ENCODE measurements around the gene NUDT8. TPM values are rescaled to one million over a fixed set of nuclear protein-coding genes. Genes with fewer than 3 reads are reported as not detected.

The NUDT8 gene
- total RNA-seq, 1 donor from 2014 or later: 5.1 TPM

GRCh38 chr11:67671211-67671520 lies 41.4 kb upstream of the NUDT8 start:
- H3K27me3 ChIP-seq (ENCODE audit: control insufficient read depth, insufficient read depth, low read length): no peaks in the 10 kb centered on the region
- DNase-seq (ENCODE audit: low read depth): no peak
- no peaks in the 10 kb centered on the region for H3K36me3 ChIP-seq (ENCODE audit: control insufficient read depth, insufficient read depth, low read length)
- TF ChIP-seq CTCF (IDR thresholded peaks at IDR 0.05; ENCODE audit: insufficient read depth, low read length, poor library complexity, severe bottlenecking): no peak
- no peak overlapping the region for H3K4me3 ChIP-seq (ENCODE audit: low read depth, low read length)

DNA sequence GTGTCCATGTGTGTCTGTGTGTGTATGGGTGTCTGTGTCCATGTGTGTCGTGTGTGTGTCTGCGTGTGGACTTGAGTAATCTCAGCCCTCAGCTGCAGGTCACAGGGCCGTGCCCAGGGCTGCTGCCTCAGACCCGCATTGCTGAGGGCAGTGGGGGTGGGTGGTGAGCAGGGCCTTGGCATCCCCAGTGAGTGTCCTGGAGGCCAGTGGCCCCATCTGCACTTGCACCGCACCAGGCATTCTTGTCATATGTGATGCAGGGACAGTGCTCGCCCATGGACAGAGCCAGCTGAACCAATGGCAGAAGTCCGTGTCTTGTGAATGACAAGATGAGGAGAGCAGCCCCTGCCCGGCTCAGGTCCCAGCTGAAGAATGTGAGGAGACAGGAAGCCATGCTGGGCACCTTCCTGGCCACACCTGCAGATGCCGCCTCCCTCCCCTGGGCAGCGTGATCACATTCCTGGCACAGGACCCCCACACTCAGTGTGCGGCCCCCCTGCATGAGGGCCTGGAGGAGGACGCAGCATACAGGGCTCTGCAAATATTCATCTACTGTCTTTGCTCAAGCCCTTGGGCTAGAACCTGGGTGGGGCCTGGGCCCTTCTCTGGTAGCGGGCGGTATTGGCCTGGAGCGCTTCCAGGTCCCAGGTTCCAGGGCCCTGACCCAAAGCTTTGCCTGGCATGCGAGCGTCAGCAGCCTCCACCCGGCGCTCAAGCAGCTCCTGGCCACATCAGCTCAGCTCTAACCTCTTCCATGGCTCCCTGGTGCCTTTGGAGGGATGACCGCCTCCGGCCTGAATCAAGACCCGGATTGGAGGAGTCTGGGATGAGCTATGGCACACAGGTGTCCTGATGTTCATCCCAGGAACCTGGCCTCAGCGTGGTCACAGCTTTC lies 40.8 kb upstream of the NUDT8 start:
- Histone ChIP-seq H3K27me3 (ENCODE audit: control insufficient read depth, insufficient read depth, low read length) (no peaks in the 10 kb centered on the region), H3K36me3 (ENCODE audit: control insufficient read depth, insufficient read depth, low read length) (no peaks in the 10 kb centered on the region), H3K4me3 (ENCODE audit: low read depth, low read length) (no peak overlapping the region)
- no peak for TF ChIP-seq CTCF (IDR thresholded peaks at IDR 0.05; ENCODE audit: insufficient read depth, low read length, poor library complexity, severe bottlenecking)
- DNase-seq (ENCODE audit: low read depth): no peak

DNA sequence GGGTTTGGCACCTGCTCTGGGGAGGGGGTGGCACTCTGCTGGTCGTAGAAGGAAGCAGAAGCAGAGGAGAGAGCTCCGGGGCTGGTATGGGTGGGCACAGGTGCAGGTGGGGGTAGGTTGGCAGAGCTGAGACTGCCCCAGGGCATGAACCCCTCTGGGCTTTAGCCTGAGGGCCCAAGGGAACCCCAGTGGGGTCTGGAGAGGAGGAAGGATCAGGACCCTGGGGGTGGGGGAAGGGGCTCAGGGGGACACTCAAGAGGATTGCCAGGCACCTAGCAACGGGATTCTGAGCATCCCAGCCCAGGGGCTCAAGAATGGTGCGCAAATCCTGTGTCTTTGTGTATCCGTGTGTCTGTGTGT lies 38.4 kb upstream of the NUDT8 start:
- no peak for TF ChIP-seq CTCF (IDR thresholded peaks at IDR 0.05; ENCODE audit: insufficient read depth, low read length, poor library complexity, severe bottlenecking)
- no peaks in the 10 kb centered on the region for H3K36me3 ChIP-seq (ENCODE audit: control insufficient read depth, insufficient read depth, low read length)
- H3K27me3 ChIP-seq (ENCODE audit: control insufficient read depth, insufficient read depth, low read length): peaks cover 8% of the 10 kb centered on the region
- no peak overlapping the region for H3K4me3 ChIP-seq (ENCODE audit: low read depth, low read length)
- DNase-seq (ENCODE audit: low read depth): no peak

GRCh38 chr11:67667490-67668191 lies 37.9 kb upstream of the NUDT8 start:
- no peak for TF ChIP-seq CTCF (IDR thresholded peaks at IDR 0.05; ENCODE audit: insufficient read depth, low read length, poor library complexity, severe bottlenecking)
- H3K36me3 ChIP-seq (ENCODE audit: control insufficient read depth, insufficient read depth, low read length): no peaks in the 10 kb centered on the region
- H3K4me3 ChIP-seq (ENCODE audit: low read depth, low read length): no peak overlapping the region
- DNase-seq (ENCODE audit: low read depth): no peak
- peaks cover 10% of the 10 kb centered on the region for H3K27me3 ChIP-seq (ENCODE audit: control insufficient read depth, insufficient read depth, low read length)

DNA sequence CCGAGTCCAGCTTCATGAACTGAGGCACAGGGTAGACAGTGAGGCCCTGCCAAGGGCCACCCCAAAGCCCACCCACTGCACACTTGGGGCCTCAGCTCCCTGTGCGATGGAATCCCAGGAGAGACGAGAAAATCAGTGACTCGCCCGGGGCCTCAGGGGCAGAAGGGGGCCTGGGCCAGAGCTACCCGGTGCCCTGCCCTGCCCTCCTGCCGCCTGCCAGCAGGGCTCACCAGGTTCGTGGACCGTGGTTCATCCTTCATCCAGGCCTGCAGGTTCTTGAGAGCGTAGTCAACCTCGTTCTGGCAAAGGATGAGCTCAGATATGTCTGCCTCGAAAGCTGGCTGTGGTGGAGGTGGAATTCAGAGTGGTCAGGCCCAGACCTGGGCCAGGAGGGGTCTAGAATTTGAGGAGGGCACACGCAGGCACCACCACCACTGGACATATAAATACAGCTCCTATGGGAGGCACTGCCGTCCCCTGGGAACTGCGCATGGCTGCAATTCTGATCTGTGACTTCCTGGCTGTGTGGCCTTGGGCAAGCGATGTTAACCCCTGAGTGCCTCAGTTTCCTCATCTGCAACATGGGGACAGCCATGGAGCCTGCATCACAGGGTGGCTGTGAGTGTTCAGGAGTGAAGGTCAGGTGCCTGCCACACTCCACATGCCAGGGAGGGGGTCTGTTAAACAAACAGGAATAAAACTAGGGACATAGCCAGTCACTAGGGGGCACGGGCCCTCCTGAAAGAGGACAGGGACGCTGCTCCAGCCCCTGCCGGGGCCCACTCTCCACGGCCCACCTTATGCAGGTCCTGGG lies 37.1 kb upstream of the NUDT8 start:
- no peak for TF ChIP-seq CTCF (IDR thresholded peaks at IDR 0.05; ENCODE audit: insufficient read depth, low read length, poor library complexity, severe bottlenecking)
- H3K27me3 ChIP-seq (ENCODE audit: control insufficient read depth, insufficient read depth, low read length): peaks cover 11% of the 10 kb centered on the region
- no peak for DNase-seq (ENCODE audit: low read depth)
- H3K4me3 ChIP-seq (ENCODE audit: low read depth, low read length): no peak overlapping the region
- no peaks in the 10 kb centered on the region for H3K36me3 ChIP-seq (ENCODE audit: control insufficient read depth, insufficient read depth, low read length)
